K562 treated with DMSO at 1 percent for 4 hours (cell line): ENCODE data around the gene PI16. TPM values are rescaled to one million over a fixed set of nuclear protein-coding genes. Genes with fewer than 3 reads are reported as not detected.

Experiments used
- total RNA-seq: library from RNA; unstranded; fragments of 300-600 nt; gene quantifications from 2 replicates; pipeline ENCODE4 v1.2.3, GENCODE V29; 2022; ENCODE audit not compliant: insufficient read depth

PI16 gene
- 0.46 and 4.2 TPM in 2 replicates for total RNA-seq

GRCh38 chr6:36954262-36954931 lies at the start of gene PI16:
PI16 (plus strand) TSS chr6:36954738; CDS start chr6:36954761, 23 bp downstream.

GRCh38 chr6:36985808-36986703 lies 31.5 kb downstream of the PI16 start, which contains the start of gene MTCH1:
MTCH1 (minus strand) TSS chr6:36986196; CDS start chr6:36986173, 23 bp downstream.

GRCh38 chr6:37005061-37005810 lies 50.7 kb downstream of the PI16 start, which contains the start of gene FGD2:
FGD2 (plus strand) TSS chr6:37005655; CDS start chr6:37005818, 163 bp downstream.

Other genes with a start within 250 kb of the PI16 start
- gene CPNE5, start 115.3 kb upstream of the PI16 start, total RNA-seq = 1.0 and 1.6 TPM in 2 replicates
- 39.9 and 44.6 TPM in 2 replicates for gene PPIL1, start 79.9 kb upstream of the PI16 start, total RNA-seq
- gene C6orf89, start 68.8 kb upstream of the PI16 start, total RNA-seq = 51.7 and 52.3 TPM in 2 replicates
- gene MTCH1, start 31.5 kb downstream of the PI16 start, total RNA-seq = 237 and 251 TPM in 2 replicates
- gene FGD2, start 50.9 kb downstream of the PI16 start, total RNA-seq = not detected in 2 replicates
- 166 and 184 TPM in 2 replicates for gene PIM1, start 215.4 kb downstream of the PI16 start, total RNA-seq